Fibroblast of peridontal ligament (primary cell): ENCODE results near the gene HPCAL4.

Source experiments
- DNase-seq: peaks from one replicate; pipeline ENCODE4 v3.0.0-alpha.2; 2010; ENCODE audit errors: extremely low read depth

Gene HPCAL4

DNA sequence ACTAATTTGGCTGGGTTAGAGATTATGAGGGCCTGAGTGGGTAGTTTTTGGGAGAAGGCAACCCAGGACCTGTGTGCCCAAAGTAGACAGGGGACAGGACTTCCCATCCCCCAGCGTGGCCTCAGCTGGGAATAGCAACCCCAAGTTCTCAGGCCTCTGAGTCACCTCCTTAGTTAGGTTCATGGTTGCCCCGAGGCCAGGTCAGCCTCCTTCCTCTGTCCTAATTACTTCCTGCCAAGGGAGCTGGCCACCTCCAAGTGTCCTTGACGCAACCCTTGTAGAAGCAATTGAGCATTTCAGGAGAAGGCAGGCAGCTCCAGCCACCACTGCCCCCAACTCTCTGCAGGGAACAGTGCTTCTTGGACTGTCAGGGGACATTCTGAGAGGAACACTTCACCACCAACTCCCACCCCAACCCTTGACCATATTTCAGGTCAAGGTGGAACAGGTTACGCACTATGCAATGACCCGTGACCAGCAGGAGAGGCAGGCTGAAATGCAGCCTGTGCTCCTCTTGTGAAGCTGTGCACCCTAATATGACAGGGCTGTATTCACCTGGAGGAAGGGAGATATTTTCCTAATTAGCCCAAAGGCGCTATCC is 14.2 kb downstream of the HPCAL4 start:
- no peak for DNase-seq

DNA sequence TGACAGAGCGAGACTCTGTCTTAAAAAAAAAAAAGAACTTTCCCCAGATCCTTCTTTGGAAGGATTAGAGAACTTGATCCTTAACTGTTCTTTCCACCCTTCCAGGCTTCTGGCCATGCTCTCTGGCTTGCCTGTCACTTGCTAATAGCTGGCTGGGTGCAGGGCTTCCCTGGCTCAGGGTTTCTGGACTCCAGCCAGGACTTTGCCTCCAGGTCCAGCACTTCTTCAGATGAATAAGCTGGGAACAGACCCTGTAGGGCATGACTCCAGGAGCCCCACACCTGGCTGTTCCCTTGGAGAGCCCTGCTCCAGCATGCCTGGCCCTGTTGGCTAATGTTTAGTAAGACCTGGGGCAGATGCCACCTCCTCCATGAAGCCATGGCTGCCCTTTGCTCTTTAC is 16.0 kb downstream of the HPCAL4 start:
- no peak for DNase-seq

DNA sequence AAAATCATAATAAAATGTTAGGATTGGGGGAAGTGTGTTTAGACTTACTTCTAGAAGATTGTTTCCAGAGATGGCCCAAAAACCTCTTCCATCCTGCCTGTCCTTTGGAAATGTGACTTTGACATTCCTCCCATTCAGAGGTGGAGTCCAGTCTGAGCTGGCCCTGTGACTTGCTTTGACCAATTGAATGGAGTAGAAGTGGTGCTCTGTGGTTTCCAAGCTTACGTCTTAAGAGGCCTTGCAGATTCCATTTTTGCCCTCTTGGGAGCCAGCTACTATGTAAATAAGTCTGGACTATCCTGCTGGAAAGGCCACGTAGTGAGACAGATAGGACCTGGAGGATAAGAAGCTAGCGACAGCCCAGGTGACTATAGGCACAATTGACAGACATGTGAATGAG is 18.0 kb downstream of the HPCAL4 start:
- peak; percentile 30 for DNase-seq

DNA sequence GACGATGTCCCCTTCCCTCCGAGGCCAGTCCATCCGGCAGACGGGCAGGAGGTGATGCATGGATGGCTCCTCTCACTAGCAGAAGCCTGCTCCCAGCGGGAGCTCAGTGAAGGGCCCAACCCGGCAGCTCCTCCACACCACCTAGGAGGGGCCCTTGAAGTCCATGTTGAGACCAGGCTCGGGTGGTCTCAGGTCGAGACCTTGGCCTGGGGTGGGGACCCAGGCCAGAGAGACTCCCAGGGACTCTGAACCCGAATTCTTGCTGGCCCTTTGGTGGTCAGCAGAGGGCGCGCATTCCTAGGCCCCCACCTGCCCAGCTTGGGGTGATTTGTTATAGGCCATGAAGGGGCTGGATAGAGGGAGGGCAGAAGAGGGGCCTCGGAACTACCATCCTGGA is 18.7 kb downstream of the HPCAL4 start:
- no peak for DNase-seq

DNA sequence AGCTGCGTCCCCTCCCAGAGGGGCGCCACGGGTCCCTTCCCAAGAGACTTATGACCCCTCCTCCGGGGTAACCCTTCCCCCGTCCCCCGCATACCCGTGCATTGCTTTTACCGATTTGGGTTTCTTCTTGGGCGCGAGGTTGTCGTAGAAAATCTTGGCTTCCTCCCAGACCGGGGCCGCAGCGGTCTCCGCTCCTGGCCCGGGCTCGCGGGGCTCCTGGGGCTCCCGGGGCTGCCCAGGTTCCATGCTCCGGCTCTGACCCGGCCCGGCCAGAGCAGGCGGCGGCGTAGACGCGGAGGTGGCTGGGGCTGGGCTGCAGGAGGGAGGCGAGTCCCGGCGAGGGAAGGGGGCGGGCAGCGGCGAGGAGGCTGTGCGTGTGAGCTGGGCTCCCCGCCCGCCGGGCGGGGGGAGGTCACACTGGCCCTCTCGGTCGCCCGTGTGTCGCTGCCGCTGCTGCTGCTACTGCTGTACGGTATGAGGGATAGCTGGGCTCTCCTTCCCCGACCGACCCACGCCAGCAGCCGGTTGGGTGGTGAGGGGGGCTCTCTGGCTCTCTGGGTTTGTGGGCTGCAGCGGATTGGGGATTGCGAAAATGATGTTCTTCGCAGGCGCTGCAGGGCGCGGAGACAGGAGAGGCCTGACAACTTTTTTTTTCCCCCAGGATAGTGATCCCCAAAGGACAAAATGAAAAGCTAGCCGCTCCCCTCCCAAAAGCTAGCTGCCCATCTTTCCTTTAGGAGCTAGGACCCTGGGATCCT is 19.3 kb downstream of the HPCAL4 start, which contains the start of gene NT5C1A:
Gene NT5C1A, minus strand, starts transcription at position 315 of the 758 bp plus-strand sequence. Its CDS starts 69 bp downstream, at position 246.
- no peak for DNase-seq

DNA sequence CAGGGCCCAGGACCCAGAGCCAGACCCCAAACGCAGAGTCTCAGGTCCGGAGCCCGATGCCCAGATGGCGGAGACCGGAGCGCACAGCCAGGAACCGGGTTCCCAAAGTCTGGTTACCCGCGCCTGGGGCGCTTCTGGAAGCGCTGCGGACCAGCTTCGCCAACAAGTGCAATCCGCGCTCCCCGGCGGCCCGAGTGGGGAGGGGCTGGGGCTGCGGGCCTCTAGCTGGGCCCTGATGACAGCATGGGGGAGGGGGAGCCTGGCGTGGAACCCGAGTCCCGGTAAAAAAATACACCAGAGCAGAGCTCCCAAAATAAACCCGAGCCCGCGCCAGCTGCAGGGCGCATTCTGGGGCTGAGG is 19.8 kb downstream of the HPCAL4 start:
- no peak for DNase-seq

GRCh38 chr1:39670689-39671088 is 20.5 kb downstream of the HPCAL4 start:
- DNase-seq, result no peak

GRCh38 chr1:39668894-39669293 is 22.3 kb downstream of the HPCAL4 start:
- no peak for DNase-seq

DNA sequence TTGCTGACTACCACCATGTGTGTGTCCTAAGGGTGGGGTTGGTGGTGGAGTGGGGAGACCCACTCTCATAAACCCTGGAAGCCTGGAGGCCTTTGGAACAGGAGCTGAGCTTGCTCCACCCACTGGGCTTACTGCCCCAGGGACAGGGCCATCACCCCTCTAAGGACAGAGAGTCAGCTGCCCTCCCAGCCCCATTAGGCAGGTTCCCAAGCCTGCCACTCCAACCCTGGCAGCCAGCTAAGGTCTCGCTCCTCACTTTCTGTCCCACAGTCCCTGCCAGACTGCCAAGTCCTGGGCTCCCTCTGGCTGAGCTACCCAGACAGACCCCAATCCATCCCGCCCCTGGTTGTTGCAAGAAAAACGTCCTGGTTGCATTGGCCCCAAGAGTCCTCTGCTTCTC is 23.1 kb downstream of the HPCAL4 start:
- DNase-seq, result no peak

GRCh38 chr1:39666772-39667171 is 24.5 kb downstream of the HPCAL4 start:
- no peak for DNase-seq

DNA sequence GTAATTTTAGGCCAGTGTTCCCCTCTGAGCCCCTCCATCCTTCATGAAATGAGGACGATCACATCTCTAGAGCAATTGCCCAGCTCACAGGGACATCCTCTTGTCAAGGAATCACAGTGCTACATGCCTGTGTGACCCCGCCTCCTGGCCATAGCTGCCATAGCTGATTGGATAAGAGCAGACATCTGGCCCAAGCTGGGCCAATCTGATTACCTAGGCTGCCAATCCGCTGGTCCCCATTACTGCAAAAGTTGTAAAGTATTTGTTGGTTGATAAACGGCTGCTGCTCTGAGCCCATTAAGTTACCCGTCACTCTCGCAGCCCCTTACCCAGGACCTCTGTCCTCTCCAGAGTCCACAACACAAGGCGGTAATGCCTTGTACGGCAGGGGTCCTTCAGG is 27.7 kb downstream of the HPCAL4 start:
- no peak for DNase-seq

GRCh38 chr1:39662861-39663260 is 28.4 kb downstream of the HPCAL4 start:
- no peak for DNase-seq

DNA sequence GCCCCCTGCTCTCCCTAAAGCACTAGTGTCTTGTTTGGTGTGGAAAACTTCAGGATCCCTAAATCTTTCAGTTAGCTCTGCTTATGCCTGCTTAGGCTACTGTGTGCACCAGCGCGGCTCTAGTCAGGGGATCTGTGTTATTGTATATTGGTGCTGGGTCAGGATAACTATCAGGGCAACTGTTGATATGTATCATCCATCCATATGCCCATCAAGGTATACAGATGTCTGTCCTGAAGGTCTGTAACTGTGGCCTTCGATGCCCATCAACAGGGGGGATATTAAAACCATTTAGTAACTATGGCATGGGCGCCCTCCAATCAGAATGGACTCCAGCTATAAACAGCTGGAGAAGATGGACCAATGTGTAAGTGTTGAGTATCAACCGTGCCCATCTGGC is 31.7 kb downstream of the HPCAL4 start:
- DNase-seq, result no peak

DNA sequence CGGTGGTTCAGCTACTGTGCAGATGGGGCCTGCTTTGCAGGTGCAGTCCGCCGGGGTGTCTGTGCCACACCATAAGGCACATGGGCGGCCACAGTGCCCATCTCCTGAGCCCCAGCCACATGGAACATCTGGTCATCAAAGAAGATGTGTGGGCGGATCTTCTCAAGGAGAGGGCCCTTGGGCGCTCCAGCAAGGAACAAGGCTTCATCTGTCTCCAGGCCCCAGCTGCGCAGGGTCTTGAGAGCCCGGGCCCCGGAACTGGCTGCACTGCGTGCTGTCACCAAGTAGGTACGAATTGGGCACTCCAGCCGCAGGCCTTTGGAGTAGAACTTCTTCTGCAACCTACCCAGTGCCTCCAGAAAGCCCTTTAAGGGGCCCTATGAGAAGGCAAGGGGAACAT is 32.1 kb downstream of the HPCAL4 start:
- no peak for DNase-seq

- DNase-seq, result peak; percentile 56
Measured at GRCh38 chr1:39657923-39658485, 33.2 kb downstream of the HPCAL4 start.

DNA sequence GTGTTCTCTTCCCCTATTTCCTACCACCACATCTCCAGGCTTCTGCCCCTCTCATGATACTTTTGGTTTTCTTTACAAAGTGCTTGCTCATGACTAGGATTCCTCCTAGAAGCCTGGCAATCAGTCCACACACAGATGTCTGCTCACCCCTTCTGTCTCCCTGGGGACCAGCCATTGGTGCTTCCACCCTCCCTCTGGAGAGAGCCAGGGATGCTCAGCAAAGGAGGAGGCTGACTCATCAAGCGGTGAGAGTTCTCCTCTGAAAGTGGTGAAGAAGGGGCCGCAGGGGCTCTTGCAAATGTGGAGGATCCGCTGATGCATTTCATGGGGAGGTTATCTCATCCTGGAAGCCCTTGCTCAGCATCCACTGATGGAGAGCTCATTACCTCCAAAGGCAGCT is 33.8 kb downstream of the HPCAL4 start:
- peak; percentile 37 for DNase-seq

DNA sequence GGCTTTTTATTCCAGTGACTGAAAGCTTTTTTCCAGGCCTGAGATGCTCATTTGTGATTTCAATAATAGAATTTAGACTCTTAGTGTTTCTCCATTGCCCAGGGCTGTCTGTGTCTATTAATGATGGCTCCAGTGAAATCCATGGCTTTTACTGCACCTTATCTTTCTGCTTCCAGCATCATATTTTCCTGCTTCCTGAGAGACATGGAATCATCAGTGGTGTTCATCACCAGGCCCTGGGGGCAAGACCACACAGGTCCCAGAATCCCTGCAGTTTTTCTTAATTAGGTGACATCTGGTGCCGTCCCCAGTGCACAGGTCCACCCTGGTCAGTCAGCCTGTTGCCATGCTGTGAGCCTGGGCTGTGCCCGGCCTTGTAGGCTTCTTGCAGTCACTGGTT is 34.8 kb downstream of the HPCAL4 start:
- no peak for DNase-seq

- no peak for DNase-seq
Measured at GRCh38 chr1:39655578-39656268, 35.5 kb downstream of the HPCAL4 start.

GRCh38 chr1:39654291-39654690 is 36.9 kb downstream of the HPCAL4 start:
- DNase-seq, result peak; percentile 16

DNA sequence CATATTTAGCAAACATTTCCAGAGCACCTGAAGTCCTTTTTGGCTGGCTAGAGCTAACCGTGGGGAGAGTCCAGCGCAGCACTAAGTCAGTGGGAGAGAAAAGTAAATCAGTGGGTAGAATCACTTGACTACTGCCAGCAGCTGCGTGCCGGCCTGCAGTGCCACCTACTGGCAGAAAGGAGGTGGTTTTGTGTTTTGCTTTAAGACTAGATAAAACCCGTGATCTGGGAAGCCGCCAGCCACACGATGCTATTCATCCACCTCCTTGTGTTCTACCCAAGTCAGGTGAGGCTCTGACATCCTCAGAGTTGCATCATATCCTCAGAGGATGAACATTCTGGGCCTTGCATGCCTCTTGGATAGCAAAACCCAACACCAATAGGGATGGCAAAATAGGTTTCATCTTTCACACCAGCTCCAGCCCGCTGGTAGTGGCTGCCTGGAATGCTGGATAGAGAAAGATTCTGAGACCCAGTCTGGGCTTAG is 37.6 kb downstream of the HPCAL4 start:
- peak; percentile 81 for DNase-seq

DNA sequence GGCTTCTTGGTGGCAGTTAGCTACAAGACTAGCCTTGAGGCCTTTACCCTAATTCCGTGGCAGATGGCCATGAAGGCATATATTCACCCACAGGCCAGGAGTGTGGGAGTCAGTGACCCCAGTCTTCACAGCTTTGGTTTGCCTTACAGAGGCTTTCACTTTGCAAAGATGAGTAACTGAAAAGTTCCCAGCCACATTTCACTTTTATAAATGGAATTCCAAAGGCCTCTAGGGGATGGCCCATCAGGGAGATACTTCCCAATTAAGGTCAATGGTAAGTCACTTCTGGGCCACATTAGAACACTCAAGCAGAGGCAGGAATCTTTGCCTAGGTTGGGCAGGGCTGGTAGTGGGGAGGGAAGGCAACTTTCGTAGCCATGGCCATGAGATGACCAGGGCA is 38.7 kb downstream of the HPCAL4 start:
- peak; percentile 24 for DNase-seq

DNA sequence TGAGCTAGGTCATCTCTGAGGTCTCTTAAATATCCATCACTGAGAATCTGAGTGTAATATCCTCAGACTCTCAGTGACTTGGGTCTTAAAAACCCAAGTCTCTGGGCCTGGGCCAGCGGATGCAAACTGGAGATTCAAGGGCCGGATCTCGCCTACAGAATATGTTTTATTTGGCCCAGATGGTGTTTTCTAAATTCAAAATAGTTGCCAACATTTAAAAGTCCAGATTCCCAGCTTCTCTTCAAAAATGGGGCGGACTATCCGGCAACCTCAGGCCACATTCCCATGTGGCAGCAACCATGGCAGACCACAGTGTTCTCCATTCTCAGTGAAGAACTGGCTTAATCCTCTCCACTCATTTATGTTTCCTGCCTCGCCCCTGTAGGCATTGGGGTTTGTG is 39.1 kb downstream of the HPCAL4 start:
- DNase-seq, result peak; percentile 59

GRCh38 chr1:39650431-39650830 is 40.8 kb downstream of the HPCAL4 start:
- no peak for DNase-seq
